ENCODE data around the gene GPS1.
A peak's percentile ranks its signal among the peaks of the same experiment; 100 is the strongest.

Gene GPS1

GRCh38 chr17:82060614-82061013 is 8.9 kb downstream of the GPS1 start:
- TF ChIP-seq CTCF (IDR thresholded peaks at IDR 0.05; ENCODE audit: low read depth, low read length, missing control alignments): no peak
- H3K4me3 ChIP-seq (replicated peaks; ENCODE audit: low read depth, low read length): no peak overlapping the region
- DNase-seq (ENCODE audit: extremely low read depth, low read depth): no peak

GRCh38 chr17:82061047-82061925 is 9.6 kb downstream of the GPS1 start:
- DNase-seq (ENCODE audit: extremely low read depth, low read depth): no peak
- TF ChIP-seq CTCF (IDR thresholded peaks at IDR 0.05; ENCODE audit: low read depth, low read length, missing control alignments): no peak
- H3K4me3 ChIP-seq (replicated peaks; ENCODE audit: low read depth, low read length): no peak overlapping the region

GRCh38 chr17:82062076-82062983 is 10.6 kb downstream of the GPS1 start:
- no peak for TF ChIP-seq CTCF (IDR thresholded peaks at IDR 0.05; ENCODE audit: low read depth, low read length, missing control alignments)
- DNase-seq (ENCODE audit: extremely low read depth, low read depth): no peak
- no peak overlapping the region for H3K4me3 ChIP-seq (replicated peaks; ENCODE audit: low read depth, low read length)

GRCh38 chr17:82062984-82063368 is 11.3 kb downstream of the GPS1 start:
- no peak for TF ChIP-seq CTCF (IDR thresholded peaks at IDR 0.05; ENCODE audit: low read depth, low read length, missing control alignments)
- H3K4me3 ChIP-seq (replicated peaks; ENCODE audit: low read depth, low read length): no peak overlapping the region
- DNase-seq (ENCODE audit: extremely low read depth, low read depth): no peak

GRCh38 chr17:82063424-82064415 is 12.0 kb downstream of the GPS1 start:
- TF ChIP-seq CTCF (IDR thresholded peaks at IDR 0.05; ENCODE audit: low read depth, low read length, missing control alignments): no peak
- peak overlapping the region; percentile 86 for H3K4me3 ChIP-seq (replicated peaks; ENCODE audit: low read depth, low read length)
- no peak for DNase-seq (ENCODE audit: extremely low read depth, low read depth)

Measured in HFF-Myc (cell line).